ENCODE measurements around the gene CD2BP2.
A peak's percentile ranks its signal among the peaks of the same experiment; 100 is the strongest.

CD2BP2 gene

DNA sequence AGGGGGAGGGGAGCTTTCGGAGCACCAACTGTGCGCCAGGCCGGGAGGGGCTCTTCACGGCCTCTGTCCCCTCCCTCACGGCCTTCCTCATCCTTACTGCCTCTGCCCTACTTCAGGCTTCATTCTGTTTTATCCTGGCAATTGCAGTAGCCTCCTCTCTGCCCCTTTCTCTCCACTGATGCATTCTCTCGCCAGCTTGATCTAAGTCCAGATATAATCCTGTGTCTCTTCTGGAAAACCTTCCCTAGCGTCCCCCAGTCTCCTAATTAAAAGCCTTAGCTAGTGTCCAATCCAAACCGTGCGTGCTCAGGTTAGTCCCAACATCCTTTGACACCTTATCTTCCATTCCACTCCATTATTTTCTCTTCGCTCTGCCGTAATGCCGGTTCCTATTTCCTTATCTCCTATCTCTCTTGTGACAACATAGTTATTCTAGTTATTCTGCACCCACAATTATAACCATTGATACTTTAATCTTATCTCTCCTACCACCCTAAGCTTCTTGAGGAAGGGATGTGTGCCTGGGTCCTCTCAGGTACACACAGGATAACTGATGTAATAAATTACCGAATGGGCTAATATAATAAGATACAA lies 41.0 kb upstream of the CD2BP2 start:
- no peak for DNase-seq (ENCODE audit: low spot score)
- TF ChIP-seq, protein P1, sequence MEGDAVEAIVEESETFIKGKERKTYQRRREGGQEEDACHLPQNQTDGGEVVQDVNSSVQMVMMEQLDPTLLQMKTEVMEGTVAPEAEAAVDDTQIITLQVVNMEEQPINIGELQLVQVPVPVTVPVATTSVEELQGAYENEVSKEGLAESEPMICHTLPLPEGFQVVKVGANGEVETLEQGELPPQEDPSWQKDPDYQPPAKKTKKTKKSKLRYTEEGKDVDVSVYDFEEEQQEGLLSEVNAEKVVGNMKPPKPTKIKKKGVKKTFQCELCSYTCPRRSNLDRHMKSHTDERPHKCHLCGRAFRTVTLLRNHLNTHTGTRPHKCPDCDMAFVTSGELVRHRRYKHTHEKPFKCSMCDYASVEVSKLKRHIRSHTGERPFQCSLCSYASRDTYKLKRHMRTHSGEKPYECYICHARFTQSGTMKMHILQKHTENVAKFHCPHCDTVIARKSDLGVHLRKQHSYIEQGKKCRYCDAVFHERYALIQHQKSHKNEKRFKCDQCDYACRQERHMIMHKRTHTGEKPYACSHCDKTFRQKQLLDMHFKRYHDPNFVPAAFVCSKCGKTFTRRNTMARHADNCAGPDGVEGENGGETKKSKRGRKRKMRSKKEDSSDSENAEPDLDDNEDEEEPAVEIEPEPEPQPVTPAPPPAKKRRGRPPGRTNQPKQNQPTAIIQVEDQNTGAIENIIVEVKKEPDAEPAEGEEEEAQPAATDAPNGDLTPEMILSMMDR (IDR thresholded peaks at IDR 0.05; ENCODE audit: extremely low read depth, missing control alignments): no peak

DNA sequence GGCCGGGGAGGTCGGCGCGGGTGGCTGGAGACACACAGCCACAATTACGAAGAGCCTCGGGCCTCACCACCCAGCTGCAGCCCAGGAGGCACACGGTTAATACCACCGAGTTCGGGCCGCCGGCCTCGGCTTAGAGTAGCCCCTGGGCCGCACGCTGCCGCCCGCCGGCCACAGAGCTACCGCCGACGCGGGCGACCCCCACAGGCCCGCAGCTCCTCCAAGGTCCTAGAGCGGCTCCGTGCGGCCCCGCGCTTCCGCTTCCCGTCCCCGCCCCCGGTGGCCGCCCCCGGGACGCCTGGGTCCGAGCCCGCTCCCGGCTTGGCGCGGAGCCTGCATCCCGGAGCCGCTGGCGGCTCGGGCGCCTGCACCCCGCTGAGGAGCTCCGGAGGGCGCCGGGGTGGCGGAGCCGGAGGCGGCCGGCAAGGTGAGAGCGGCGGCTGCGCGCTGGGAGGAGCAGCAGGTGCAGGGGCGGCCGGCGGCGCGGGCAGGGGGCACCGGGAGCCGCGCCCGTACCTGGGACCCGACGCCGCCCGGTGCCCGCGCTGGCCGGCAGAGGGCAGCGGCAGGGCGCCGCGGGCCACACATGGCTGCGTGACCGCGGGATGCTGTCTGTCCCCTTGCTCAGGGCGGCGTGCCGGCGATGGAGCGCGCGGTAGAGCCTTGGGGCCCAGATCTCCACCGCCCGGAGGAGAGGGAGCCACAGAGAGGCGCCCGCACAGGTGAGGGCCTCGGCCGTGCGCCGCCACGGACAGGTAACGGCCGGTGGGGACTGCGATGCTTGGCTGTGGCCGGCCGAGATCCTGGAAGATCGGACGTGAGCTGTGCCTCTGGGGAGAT lies 40.3 kb upstream of the CD2BP2 start, which contains the start of gene ZNF48:
Gene ZNF48 (plus strand): TSS at position 266 of the 837 bp plus-strand sequence. CDS start 375 bp downstream, at position 641.
- TF ChIP-seq, protein P1 (IDR thresholded peaks at IDR 0.05; ENCODE audit: extremely low read depth, missing control alignments): peak; percentile 26
- peak; percentile 89 for DNase-seq (ENCODE audit: low spot score)

DNA sequence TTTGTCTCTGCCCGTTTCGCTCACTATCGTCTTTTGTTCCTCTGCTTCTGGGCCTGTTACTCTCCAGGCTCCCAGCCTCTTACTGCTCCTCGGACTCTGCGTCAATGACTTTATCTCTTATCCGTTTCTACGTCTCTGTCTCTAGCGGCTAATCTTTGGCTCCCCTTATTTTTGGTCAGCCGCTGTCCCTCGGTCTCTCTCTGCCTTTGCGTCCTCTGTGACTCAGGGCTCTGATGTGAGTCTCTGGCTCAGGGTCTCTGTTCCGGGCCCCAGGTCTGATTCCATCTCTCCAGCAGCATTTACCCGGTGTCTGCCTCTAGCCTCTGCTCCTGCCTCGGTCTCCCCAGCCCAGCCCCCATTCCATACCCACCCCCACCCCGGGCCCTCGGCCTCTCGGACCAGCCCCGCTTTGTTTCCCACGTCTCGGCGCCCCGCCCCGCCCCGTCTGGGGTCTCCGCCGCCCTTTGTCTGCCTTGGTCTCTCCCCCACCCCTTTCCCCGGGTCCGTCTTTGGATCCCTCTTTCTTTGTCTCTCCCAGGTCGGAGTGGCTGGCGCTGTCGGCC lies 39.6 kb upstream of the CD2BP2 start:
- TF ChIP-seq, protein P1 (IDR thresholded peaks at IDR 0.05; ENCODE audit: extremely low read depth, missing control alignments): no peak
- no peak for DNase-seq (ENCODE audit: low spot score)

DNA sequence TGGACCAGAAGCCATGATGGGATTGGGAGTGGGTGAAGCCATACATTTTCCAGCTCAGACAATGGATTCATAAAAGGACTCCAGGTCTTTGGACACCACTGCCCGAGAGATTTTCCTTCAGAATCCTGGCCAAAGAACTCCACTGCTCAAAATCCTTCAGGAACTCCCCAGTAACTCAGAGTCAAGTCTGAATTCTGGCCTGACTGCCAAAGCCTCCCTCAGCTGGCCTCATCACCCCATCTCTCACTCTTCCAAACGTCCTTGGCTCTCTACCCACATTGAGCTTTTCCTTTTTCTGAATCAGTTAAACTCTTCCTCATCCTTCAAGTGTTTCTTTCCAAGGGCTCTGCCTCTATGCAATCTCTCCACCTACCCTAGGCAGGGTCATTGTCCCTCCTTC lies 28.4 kb upstream of the CD2BP2 start:
- TF ChIP-seq, protein P1 (IDR thresholded peaks at IDR 0.05; ENCODE audit: extremely low read depth, missing control alignments): no peak
- no peak for DNase-seq (ENCODE audit: low spot score)

DNA sequence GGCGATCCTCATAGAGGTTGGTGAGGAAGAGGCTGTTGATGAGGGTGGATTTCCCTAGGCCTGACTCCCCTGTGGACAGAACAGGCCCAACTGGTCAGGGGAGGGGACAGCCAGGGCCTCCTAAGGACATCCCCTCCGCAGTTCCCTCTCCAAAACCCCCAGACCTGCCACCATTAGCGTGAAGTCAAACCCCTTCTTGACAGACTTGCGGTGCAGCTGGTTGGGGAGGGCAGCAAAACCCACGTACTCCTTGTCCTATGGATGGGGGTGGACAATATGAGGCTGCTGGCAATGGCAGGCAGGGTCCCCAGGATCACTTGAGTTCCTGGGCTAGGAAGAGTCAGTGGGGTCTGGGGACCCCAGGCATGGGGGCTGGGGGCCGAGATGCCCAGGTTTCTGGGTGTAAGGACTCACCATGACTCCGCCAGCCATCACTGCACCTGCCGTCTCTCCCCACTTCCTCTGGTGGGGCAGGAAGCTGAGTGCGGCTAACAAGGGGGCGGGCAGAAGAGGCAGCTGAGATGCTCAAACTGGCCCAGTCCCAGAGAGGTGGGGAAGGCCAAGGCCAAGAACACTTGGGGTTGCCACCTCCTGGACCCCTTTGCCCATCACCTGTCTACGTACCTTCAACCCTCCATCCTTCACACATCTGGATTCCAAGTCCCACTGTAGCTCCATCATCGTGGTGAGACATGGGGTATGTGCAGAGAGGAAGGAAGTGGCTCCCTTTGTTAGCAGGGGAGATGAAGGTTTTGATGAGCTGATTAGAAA lies 27.2 kb upstream of the CD2BP2 start, which contains the start of gene SEPTIN1:
Gene SEPTIN1 (minus strand): TSS at position 451 of the 771 bp plus-strand sequence. CDS start 19 bp downstream, at position 432.
- TF ChIP-seq, protein P1 (IDR thresholded peaks at IDR 0.05; ENCODE audit: extremely low read depth, missing control alignments): no peak
- DNase-seq (ENCODE audit: low spot score): peak; percentile 76

DNA sequence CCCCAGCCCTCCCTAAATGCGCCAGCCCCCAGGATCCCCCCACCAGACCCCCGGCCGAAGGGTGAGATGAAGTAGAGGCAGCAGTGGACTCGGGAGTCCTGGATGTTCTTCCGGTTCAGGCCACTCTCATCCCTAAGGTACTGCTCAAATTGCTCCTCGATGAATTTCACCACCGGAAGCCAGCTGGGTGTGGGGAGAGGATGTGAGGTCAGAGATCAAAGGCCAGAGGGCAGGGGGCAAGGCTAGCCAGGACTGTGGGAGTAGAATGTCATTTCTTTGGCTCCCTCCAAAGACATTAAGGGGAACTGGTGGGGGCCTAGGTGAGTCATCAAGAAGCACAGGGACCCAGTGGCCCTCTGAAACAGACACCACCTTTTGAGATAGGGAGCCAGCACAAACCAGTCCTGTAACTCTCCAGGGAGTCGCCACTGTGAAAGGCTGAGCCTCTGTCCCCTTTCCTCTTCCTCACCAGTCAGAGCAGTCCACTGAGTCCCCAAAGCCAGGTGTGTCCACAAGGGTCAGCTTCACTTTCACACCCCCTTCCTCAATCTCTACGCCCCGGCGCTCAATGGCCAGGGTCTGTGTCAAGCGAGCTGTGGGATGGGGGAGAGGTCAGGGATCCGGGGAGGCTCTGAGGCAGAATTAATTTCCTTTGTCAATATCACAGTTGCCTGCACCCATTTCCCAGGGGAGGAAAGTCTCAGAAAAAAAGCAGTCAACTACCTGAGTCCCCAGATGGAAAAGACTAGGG lies 26.4 kb upstream of the CD2BP2 start:
- no peak for DNase-seq (ENCODE audit: low spot score)
- TF ChIP-seq, protein P1 (IDR thresholded peaks at IDR 0.05; ENCODE audit: extremely low read depth, missing control alignments): no peak

Data from GM20000 (cell line).